Non-pigmented ciliary epithelial cell (primary cell): ENCODE data around the gene HSD17B1.
"Not testable (repeated sequence)": the region's sequence is repeated elsewhere in the genome, so short reads cannot be mapped to it uniquely, and the experiment has no call there.

Source experiments
- DNase-seq: peaks from one replicate; pipeline ENCODE4 v3.0.0-alpha.2; 2010; ENCODE audit warnings: low read depth

Gene HSD17B1

DNA sequence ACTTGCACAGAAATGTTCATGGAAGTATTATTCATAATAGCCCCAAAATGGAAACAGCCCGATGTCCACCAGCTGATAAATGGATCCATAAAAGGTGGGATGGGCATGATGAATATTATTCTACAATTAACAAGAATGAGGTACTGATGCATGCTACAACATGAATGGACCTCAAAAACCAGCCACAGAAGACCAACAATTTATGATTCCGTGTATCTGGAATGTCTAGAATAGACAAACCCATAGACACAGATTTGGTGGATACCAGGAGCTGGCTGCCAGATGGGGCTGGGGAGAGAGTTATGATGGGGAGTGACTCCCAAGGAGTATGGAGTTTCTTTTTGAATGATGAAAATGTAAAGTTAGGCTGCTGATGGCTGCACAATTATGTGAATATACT lies 27.5 kb upstream of the HSD17B1 start:
- no peak for DNase-seq

DNA sequence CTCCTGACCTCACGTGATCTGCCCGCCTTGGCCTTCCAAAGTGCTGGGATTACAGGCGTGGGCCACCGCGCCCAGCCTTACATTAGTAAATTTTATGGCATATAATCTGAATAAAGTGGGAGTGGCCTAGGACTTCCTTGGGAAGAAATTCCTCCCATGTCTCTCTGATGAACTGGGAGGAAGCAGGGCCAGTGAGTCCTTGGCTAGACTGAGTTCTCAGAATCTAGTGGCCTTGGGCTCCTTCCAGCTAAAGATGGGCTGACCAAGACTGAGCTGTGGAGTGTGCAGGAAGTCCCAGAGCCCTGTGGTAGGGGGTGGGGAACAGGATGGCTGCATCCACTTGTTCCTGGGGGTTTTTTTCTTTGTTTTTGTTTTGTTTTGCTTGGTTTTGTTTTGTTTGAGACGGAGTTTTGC lies 26.7 kb upstream of the HSD17B1 start:
- no peak for DNase-seq

- DNase-seq, result no peak
Measured at GRCh38 chr17:42527932-42528331, 24.8 kb upstream of the HSD17B1 start.

GRCh38 chr17:42529061-42529460 lies 23.7 kb upstream of the HSD17B1 start:
- no peak for DNase-seq

DNA sequence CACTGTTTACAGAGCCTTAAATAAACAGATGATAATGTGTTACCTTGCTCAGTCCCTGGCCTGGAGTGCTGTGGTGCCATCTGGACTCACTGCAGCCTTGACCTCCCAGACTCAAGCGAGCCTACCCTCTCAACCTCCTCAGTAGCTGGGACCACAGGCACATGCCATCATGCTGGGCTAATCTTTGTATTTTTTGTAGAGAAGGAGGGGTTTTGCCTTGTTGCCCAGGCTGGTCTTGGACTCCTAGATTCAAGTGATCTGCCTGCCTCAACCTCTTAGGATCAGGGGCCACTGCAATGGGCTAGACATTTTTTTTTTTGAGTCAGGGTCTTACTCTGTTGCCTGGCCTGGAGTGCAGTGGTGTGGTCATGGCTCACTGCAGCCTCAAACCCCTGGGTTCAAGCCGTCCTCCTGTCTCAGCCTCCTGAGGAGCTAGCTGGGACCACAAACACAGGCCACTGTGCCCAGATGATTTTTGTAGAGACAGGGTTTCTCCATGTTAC lies 21.7 kb upstream of the HSD17B1 start:
- DNase-seq, result no peak

DNA sequence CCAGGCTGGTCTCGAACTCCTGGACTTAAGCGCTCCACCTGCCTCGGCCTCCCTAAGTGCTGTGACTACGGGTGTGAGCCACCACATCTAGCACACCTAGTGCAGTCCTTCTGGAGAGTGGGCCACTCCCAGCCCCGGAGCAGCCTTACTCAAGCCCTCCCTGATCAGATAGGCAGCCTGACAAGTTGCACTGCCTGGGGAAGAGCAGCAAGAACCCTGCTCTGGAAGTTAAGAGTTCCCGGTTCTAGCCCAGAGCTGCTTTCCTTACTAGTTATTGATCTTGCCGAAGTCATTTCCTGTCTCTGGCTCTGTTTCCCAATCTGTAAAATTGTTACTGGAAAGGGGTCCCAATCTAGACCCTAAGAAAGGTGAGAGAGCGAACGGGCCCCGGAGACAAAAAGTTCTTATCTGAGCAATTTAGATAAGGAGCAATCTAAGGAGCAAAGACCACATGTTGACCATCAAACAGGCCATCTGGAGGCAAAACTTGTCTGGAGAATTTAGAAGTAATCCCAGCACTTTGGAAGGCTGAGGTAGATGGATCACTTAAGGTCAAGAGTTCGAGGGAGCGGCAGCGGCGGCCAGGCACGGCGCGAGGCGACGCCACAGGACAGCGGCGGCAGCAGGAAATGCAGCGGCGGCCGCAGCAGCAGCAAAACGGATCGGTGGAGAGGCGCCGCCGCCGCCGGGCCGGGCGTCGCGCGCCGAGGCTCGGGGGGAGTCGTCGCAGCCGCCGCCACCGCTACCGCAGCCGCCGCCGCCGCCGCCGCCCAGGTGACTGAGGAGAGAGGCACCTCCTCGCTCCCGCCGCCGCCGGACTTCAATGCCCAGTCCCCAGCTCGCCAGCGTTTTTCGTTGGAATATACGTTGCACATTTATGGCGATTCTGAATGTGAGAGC lies 21.0 kb upstream of the HSD17B1 start:
- no peak for DNase-seq

DNA sequence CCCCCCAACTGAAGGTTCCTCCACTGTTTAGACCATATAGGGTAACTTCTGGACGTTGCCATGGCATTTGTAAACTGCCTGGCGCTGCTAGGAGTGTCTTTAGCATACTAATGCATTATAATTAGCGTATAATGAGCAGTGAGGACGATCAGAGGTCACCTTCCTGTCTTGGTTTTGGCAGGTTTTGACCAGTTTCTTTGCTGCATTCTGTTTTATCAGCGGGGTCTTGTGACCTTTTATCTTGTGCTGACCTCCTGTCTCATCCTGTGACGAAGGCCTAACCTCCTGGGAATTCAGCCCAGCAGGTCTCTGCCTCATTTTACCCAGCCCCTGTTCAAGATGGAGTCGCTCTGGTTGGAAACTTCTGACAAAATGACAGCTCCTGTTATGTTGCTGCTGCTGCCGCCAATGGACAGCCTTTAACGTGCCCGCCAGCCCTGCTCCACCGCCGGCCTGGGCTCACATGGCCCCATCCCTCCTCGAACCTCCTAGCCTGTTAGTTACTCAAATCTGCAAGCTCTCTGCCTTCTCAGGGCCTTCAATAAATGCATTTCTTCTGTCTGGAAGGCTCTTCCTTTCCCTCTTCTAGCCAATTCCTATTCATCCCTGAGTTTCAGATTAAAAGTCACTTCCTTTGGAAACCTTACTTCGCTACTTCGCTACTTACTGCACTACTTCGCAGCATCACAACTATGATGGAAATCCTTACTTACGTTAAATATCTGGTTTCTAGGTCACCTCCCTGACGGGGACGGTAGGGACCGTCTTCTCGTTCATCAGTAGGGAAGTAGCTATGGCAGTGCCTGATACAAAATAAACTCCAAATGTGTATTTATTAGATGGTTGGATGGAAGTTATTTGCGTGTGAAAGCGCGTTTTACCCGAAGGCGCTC lies 17.3 kb upstream of the HSD17B1 start:
- DNase-seq, result no peak

DNA sequence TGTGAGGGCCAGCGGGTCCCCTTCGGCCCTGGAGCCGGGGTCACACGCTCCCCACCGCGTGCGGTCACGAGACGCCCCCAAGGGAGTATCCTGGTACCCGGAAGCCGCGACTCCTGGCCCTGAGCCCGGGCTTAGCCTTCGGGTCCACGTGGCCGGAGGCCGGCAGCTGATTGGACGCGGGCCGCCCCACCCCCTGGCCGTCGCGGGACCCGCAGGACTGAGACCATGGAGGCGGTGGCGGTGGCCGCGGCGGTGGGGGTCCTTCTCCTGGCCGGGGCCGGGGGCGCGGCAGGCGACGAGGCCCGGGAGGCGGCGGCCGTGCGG lies 16.7 kb upstream of the HSD17B1 start, which contains the start of gene NAGLU:
Gene NAGLU, plus strand, starts transcription at position 194 of the 324 bp plus-strand sequence. Its CDS starts 32 bp downstream, at position 226.
- DNase-seq, result no peak

DNA sequence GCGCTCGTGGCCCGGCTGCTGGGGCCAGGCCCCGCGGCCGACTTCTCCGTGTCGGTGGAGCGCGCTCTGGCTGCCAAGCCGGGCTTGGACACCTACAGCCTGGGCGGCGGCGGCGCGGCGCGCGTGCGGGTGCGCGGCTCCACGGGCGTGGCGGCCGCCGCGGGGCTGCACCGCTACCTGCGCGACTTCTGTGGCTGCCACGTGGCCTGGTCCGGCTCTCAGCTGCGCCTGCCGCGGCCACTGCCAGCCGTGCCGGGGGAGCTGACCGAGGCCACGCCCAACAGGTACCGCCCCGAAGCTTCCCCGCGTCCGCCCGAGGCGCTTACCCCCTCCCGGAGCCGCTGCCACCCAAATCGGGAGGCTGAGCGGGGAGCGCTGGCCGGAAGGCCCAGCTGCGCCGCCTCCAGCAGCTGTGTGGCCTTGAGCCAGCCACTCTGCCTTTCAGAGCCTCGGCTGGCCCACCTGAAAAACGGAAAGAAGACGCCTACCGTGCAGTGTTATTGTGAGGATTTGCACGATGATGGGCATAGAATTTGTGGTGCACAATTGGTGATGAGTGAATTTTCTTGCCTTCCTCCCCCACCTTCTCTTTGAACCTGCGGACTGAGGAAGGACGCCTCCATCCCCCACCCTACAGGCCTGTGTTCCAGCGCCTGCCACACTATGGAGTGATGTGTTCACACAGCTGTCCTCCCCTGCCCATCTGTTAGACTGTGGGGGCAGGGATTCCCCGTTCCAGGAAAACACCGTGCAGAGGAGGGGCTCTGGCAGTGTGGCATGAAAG lies 16.2 kb upstream of the HSD17B1 start:
- DNase-seq, result no peak

DNA sequence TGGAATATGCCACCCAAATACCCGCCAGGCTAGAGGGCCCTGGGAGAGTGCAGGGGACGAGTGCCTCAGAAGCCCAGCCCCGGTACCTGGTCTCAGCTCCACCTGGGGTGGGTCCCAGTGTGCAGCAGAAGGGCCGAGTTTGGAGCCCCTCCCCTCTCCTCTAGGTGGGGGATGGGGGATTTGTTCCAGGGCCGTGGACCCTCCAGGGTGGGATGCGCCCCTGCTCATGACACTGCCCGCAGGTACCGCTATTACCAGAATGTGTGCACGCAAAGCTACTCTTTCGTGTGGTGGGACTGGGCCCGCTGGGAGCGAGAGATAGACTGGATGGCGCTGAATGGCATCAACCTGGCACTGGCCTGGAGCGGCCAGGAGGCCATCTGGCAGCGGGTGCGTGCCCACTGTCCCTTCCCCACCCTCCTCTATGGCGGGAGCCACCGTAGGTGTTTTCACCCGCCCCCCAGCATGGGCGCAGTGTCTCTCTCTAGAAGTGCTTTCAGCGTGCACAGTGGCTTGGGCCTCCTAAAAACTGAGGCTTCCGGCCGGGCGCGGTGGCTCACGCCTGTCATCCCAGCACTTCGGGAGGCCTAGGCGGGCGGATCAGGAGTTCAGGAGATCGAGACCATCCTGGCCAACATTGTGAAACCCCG lies 15.4 kb upstream of the HSD17B1 start:
- DNase-seq, result no peak

DNA sequence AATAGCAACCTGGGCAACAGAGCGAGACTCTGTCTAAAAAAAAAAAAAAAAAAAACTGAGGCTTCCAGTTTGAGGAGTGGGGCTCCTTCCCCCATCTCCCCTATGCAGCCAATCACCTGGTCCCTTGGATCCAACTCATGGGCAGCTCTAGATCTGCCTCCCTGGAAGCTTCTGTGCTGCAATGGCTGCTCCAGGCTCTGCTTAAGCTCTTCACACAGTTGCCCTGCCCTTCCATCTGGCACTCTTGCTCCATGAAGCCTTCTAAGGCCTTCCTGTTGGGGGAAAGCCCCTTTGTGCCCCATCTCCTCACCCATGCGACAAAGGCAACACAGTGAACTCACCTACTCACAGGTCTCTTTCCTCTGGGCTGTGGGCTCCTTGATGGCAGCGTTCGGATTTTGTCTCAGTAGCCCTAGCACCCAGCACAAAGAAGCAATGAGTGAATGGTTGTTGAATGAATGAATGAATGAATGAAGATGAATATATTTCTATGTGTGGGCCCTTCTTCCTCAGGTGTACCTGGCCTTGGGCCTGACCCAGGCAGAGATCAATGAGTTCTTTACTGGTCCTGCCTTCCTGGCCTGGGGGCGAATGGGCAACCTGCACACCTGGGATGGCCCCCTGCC lies 14.8 kb upstream of the HSD17B1 start:
- no peak for DNase-seq

DNA sequence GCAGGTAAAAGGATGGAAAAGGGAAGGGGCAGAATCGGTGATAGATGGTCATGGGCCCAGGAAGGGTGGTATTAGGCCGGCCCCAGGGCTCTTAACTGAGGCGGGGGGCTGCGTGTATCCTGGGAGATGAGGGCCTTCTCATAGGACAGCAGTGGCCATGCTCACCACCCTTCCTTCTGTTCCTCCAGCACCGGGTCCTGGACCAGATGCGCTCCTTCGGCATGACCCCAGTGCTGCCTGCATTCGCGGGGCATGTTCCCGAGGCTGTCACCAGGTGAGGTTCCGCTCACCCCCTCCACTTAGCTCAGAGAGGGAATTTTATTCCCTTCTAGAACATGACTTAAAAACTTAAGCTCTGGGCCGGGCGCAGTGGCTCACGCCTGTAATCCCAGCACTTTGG lies 14.2 kb upstream of the HSD17B1 start:
- no peak for DNase-seq

GRCh38 chr17:42540558-42540957 lies 12.2 kb upstream of the HSD17B1 start:
- not testable (repeated sequence) for DNase-seq

- no peak for DNase-seq
Measured at GRCh38 chr17:42541041-42541833, 11.5 kb upstream of the HSD17B1 start.

- no peak for DNase-seq
Measured at GRCh38 chr17:42543190-42544079, 9.3 kb upstream of the HSD17B1 start.

- no peak for DNase-seq
Measured at GRCh38 chr17:42544874-42545283, 7.8 kb upstream of the HSD17B1 start.

- DNase-seq, result not testable (repeated sequence)
Measured at GRCh38 chr17:42545755-42546505, 6.8 kb upstream of the HSD17B1 start.

DNA sequence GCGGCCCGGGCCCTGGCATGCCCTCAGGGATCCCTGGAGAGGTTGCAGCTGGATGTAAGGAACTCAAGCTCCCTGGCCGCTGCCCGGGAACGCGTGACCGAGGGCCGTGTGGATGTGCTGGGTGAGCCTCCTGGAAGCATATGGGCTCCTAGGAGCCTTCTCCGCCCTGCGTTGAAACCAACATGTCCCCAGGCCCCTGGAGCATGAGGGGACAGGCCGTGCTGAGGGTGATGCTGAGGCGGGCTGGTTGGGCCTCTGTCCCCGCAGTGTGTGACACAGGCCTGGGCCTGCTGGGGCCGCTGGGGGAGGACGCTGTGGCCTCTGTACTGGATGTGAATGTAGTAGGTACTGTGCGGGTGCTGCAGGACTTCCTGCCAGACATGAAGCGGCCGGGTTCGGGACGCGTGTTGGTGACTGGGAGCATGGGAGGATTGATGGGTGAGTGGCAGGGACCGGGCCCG lies 5.7 kb upstream of the HSD17B1 start:
- no peak for DNase-seq
